NCI-H774 (cell line): ENCODE measurements around the gene ABHD17B.
A peak's percentile ranks its signal among the peaks of the same experiment; 100 is the strongest.
"Not testable (repeated sequence)": the region's sequence is repeated elsewhere in the genome, so short reads cannot be mapped to it uniquely, and the experiment has no call there.

Experiments
- DNase-seq: peaks from one replicate; lab custom pipeline; 2025; lab: John Stamatoyannopoulos, UW

Gene ABHD17B

GRCh38 chr9:71911061-71911907, at the start of gene ABHD17B, which contains the start of gene C9orf85:
Gene ABHD17B, minus strand, starts transcription at chr9:71911193. Its CDS starts 36,113 bp downstream, at chr9:71875080.
Gene C9orf85, plus strand, starts transcription at chr9:71911639. Its CDS starts 96 bp downstream, at chr9:71911735.
- peak; percentile 99 for DNase-seq

- DNase-seq, result no peak
These were observed 44.4 kb upstream of the ABHD17B start for GRCh38 chr9:71955300-71955915.

GRCh38 chr9:71954652-71955051, 43.7 kb upstream of the ABHD17B start:
- DNase-seq, result not testable (repeated sequence)

GRCh38 chr9:71944754-71945375, 33.9 kb upstream of the ABHD17B start:
- no peak for DNase-seq

DNA sequence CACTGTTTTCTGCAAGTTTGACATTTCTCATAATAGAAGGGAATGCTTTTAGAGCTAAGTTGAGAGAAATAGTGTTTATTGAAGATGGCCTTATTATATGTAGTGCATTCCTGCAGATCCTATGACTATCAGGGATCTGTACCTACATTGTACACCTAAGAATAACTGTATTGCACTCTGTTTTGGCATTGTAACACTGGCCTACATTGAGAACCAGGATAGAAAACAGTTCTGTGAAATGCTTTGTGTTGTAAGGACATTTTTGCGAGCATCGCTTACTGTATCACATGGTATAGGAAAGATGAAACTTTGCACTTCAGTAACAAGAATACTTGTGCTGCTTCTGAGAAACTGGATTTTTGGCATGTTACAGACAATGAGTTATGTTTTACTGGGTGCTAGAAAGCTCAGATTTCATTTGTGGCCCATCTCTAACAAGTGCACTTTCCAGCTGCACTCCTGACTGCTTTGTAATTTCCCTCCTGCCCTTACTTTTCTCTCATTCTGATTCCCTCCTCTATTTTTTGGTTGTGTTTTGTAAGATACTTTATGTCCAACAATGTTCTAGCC, 31.1 kb upstream of the ABHD17B start:
- no peak for DNase-seq

DNA sequence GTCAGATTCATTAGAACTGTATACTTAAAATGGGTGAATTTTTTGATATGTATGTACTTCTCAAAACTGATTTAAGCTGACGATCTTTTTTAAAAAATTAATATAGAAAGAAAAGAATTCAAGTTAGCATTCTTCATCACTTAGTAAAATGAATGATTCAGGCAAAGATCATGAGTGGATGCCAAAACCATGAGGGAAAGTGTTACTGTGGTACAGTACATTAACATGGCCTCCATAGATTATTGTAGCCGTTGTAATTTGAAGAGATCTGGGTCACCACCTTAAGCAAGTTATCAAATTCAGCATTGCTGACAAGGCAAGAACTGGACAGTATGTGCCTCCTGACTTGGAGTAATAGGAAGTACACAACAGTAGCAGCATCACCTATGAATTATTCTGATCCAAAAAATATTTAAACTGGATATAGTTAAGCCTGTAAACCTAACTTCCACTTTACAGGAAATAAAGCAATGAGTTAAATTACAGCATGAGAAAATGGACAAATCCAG, 30.1 kb upstream of the ABHD17B start:
- DNase-seq, result no peak

DNA sequence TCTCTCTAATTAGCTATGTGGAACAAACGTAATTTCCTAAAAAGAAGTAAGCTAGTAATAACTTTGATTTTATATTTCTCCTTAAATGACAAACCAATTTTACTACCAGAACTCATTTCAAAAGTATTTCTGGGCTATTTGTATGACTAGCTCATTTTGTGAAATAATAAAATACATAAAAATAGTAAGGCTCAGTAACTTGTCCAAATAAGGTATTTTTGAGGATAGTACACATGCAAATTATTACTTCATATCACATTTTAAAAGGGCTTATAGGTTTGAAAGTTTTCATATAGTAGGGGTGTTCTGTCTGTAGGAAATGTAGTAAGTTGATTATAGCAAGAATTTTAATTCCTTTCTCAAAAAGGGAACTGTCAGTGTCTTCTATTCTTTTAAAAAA, 26.9 kb upstream of the ABHD17B start:
- DNase-seq, result no peak

- DNase-seq, result no peak
These were observed 26.2 kb upstream of the ABHD17B start for GRCh38 chr9:71937070-71937625.

DNA sequence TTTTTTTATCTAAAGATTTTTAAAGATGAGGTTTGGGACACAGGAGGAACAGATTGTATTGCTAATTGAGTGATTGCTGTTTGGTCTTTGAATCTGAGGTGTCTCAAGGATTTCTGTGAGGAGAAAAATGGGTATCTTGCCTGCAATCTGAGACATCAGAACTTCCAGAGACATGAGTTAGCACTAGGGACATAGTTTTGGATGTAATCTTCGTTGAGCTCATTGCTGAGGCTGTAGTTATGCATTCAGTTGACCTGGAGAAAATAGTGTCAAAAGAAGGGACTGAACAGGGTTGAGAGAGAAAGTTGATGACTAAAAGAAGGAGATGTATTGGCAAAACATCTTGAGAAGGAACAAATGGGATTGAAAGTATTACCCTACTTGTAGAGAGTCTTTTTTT, 25.1 kb upstream of the ABHD17B start:
- DNase-seq, result no peak

DNA sequence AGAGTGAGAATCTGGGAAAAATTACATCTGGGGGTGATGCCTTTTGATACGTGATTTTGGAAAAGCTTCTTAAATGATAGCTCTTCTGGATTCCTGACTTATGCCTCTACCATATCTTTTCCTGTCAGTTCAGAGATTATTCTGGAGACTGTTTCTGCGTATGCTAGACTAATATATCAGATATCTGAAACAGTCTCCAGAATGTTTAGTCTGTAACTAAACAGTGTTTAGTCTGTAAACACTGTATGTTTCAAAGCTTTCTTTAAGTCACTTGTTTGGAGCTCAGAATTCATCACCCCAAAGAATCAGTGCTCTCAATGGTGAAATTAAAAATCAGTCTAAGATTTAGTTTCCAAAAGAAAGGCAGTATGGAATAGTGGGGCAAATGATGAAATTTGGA, 20.2 kb upstream of the ABHD17B start:
- no peak for DNase-seq

GRCh38 chr9:71929791-71930440, 18.9 kb upstream of the ABHD17B start:
- no peak for DNase-seq

- no peak for DNase-seq
These were observed 18.2 kb upstream of the ABHD17B start for GRCh38 chr9:71929223-71929622.

- no peak for DNase-seq
These were observed 17.8 kb upstream of the ABHD17B start for GRCh38 chr9:71928806-71929205.

DNA sequence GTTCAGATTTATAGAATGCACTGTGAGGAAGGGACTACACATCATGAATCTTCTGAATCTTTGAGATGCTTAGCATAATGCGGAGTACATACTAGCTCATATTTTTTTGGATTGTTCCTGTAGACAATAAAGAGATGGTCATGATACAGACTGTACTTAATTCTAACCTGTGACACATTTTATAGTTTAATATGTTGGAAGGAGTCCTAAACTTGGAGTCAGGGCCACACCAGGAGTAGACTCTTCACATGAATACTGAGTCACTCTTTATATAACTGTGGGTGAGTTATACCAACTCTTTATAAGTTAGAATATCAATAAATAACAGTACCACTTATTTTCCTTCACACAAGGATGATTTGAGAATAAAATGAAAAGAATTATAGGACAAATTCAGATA, 17.4 kb upstream of the ABHD17B start:
- DNase-seq, result no peak

GRCh38 chr9:71925834-71926233, 14.8 kb upstream of the ABHD17B start:
- DNase-seq, result no peak

GRCh38 chr9:71924576-71924975, 13.6 kb upstream of the ABHD17B start:
- DNase-seq, result no peak

DNA sequence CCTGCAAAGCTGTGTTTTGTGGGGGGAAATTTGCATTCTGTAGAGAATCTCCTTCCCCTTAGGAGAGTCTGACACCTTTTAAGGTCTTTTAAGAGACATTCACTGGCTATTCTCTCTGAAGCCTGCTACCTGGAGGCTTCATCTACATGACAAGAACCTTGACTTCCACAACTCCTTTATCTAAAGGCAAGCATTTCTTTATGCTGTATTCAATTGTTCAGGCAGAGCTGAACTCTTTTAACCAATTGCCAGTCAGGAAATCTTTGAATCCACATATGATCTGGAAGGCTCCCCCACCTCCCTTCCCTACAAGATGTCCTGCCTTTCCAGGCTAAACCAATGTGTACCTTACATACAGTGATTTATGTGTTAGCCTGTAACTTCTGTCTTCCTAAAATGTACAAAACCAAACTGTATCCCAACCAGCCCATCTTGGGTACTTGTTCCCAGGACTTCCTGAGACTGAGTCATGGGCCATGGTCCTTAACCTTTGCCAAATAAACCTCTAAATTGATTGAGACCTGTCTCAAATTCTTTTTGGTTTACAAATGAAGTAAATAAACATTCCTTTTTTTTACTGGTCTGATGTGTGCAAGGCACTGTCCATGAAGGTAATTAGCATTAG, 10.3 kb upstream of the ABHD17B start:
- DNase-seq, result no peak

- no peak for DNase-seq
These were observed 9.6 kb upstream of the ABHD17B start for GRCh38 chr9:71920456-71921189.

- no peak for DNase-seq
These were observed 7.4 kb upstream of the ABHD17B start for GRCh38 chr9:71918419-71918818.

DNA sequence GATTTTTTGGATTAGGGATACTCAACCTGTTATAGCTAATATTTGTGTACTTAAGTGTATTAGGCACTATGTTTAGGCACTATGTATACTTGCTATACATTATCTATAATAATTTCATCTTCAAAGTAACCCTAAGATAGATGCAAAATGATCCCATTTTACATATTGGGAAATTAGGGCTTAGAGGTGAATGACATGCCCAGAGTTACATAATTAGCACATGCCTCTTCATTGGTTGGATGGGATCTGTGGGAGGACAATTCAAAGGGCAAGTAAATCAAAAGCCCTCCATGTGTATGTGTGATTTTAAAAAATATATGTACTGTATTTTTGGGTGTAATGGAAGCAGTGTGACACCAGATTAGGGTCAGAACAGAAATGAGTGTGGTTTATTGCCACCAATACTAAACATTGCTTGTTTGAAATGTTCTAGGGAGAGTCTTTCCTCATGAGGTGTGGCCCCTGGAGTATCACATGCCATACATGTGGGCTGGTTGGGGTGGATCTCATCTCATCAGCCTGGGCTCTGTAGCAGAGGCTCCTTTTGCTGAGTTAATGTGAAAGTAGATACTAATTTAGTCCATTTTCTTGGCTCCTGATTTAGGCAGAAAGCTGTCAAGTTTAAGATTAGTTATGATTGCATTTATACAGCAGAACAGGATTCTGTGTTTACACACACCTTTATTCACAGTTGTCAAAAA, 6.0 kb upstream of the ABHD17B start:
- no peak for DNase-seq
